Measurements from ENCODE around the gene KYNU.
"Not testable (repeated sequence)": the region's sequence is repeated elsewhere in the genome, so short reads cannot be mapped to it uniquely, and the experiment has no call there.

Gene KYNU

GRCh38 chr2:142872882-142873724 lies 4.4 kb upstream of the KYNU start:
- no peak for DNase-seq

GRCh38 chr2:142873831-142874287 lies 3.6 kb upstream of the KYNU start:
- DNase-seq: no peak

- no peak for DNase-seq
Measured at GRCh38 chr2:142874293-142874814, 3.1 kb upstream of the KYNU start.

- DNase-seq: no peak
Measured at GRCh38 chr2:142875010-142875409, 2.5 kb upstream of the KYNU start.

GRCh38 chr2:142875652-142876051 lies 1.8 kb upstream of the KYNU start:
- no peak for DNase-seq

GRCh38 chr2:142876423-142876822 lies 1.0 kb upstream of the KYNU start:
- DNase-seq: no peak

GRCh38 chr2:142878031-142878678 lies 691 bp downstream of the KYNU start:
- no peak for DNase-seq

GRCh38 chr2:142879151-142879550 lies 1.7 kb downstream of the KYNU start:
- no peak for DNase-seq

- DNase-seq: no peak
Measured at GRCh38 chr2:142880279-142880678, 2.8 kb downstream of the KYNU start.

- no peak for DNase-seq
Measured at GRCh38 chr2:142881619-142882018, 4.2 kb downstream of the KYNU start.

GRCh38 chr2:142882500-142882899 lies 5.0 kb downstream of the KYNU start:
- not testable (repeated sequence) for DNase-seq

- no peak for DNase-seq
Measured at GRCh38 chr2:142883526-142883925, 6.1 kb downstream of the KYNU start.

GRCh38 chr2:142885543-142885942 lies 8.1 kb downstream of the KYNU start:
- DNase-seq: no peak

GRCh38 chr2:142892715-142893114 lies 15.3 kb downstream of the KYNU start:
- DNase-seq: no peak

GRCh38 chr2:142893241-142893640 lies 15.8 kb downstream of the KYNU start:
- DNase-seq: no peak

GRCh38 chr2:142897807-142898206 lies 20.3 kb downstream of the KYNU start:
- DNase-seq: no peak

- not testable (repeated sequence) for DNase-seq
Measured at GRCh38 chr2:142900327-142900726, 22.9 kb downstream of the KYNU start.

- DNase-seq: no peak
Measured at GRCh38 chr2:142901780-142902179, 24.3 kb downstream of the KYNU start.

GRCh38 chr2:142903726-142904125 lies 26.3 kb downstream of the KYNU start:
- not testable (repeated sequence) for DNase-seq

GRCh38 chr2:142907653-142908052 lies 30.2 kb downstream of the KYNU start:
- DNase-seq: no peak

GRCh38 chr2:142914507-142915313 lies 37.2 kb downstream of the KYNU start:
- no peak for DNase-seq

GRCh38 chr2:142915502-142915901 lies 38.0 kb downstream of the KYNU start:
- no peak for DNase-seq

GRCh38 chr2:142918624-142919023 lies 41.2 kb downstream of the KYNU start:
- no peak for DNase-seq
